B cell (primary cell): ENCODE data around the gene THADA. TPM values are rescaled to one million over a fixed set of nuclear protein-coding genes. Genes with fewer than 3 reads are reported as not detected.

Experiments
- ATAC-seq: fragments of 200-7000 bp; cut with Tn5 transposase; one replicate; pipeline ENCODE4 v1.10.0; 2021; ENCODE audit warnings: low read depth, mild to moderate bottlenecking, moderate number of reproducible peaks, moderate library complexity
- CTCF ChIA-PET: fragments of 350-600 bp; sonication (Branson Sonifier 250); formaldehyde crosslinking; loops from one replicate; lab custom pipeline; 2021; ENCODE audit warnings: antibody characterized with exemption, inconsistent platforms; lab: Charles Lee
- POLR2A ChIA-PET: fragments of 350-600 bp; sonication (Branson Sonifier 250); formaldehyde crosslinking; loops from one replicate; lab custom pipeline; 2021; ENCODE audit warnings: antibody characterized with exemption; lab: Charles Lee
- DNase-seq: peaks from one replicate; pipeline ENCODE4 v3.0.0; 2013
- H2AFZ ChIP-seq: 2 replicates; pipeline ENCODE4 v1.6.1; 2012; ENCODE audit warnings: mild to moderate bottlenecking, low read depth, low read length; ENCODE audit not compliant: insufficient read depth, poor library complexity, severe bottlenecking
- H3K27ac ChIP-seq, 2 donors: 1 replicate in 1 of 2; 2 replicates in 1 of 2; pipeline ENCODE4 v1.5.1; 2012 to 2013; ENCODE audit warnings: low read length in 2 of 2, mild to moderate bottlenecking in 2 of 2, moderate library complexity in 1 of 2
- H3K27me3 ChIP-seq, 4 experiments: fragments of 200-600 bp in 1 of 4; sonication (generic) in 1 of 4; replicated peaks in 1 of 4; 1 replicate in 2 of 4; 2 replicates in 2 of 4; pipeline versions ENCODE4 v1.6.1 to v1.7.0; 2013 to 2016; ENCODE audit warnings: low read length in 3 of 4, mild to moderate bottlenecking in 2 of 4, mixed read lengths in 1 of 4, moderate library complexity in 1 of 4; ENCODE audit not compliant: insufficient read depth in 4 of 4, control insufficient read depth in 3 of 4; ENCODE audit errors: control extremely low read depth in 1 of 4
- H3K36me3 ChIP-seq, 2 experiments: replicated peaks in 1 of 2; 1 replicate in 1 of 2; 2 replicates in 1 of 2; pipeline versions ENCODE4 v1.6.1 to v1.7.1; 2013; ENCODE audit warnings: low read length in 1 of 2; ENCODE audit not compliant: insufficient read depth in 2 of 2, control insufficient read depth in 1 of 2; ENCODE audit errors: control extremely low read depth in 1 of 2, extremely low read depth in 1 of 2
- H3K4me1 ChIP-seq, 2 donors: fragments of 200-600 bp in 1 of 2; sonication (generic) in 1 of 2; 1 replicate in 1 of 2; 2 replicates in 1 of 2; pipeline versions ENCODE4 v1.5.1 to v1.6.1; 2013 to 2017; ENCODE audit warnings: low read length in 2 of 2; ENCODE audit not compliant: control insufficient read depth in 2 of 2, insufficient read depth in 2 of 2
- H3K4me2 ChIP-seq: replicated peaks from 2 replicates; pipeline ENCODE3; 2012; ENCODE audit warnings: mild to moderate bottlenecking, low read depth, low read length; ENCODE audit not compliant: poor library complexity, severe bottlenecking
- H3K4me3 ChIP-seq, 5 experiments: fragments of 200-600 bp in 1 of 5; sonication (generic) in 1 of 5; 1 replicate in 3 of 5; 2 replicates in 2 of 5; pipeline versions ENCODE4 v1.5.1 to v1.7.0; 2011 to 2016; ENCODE audit warnings: low read length in 4 of 5, mild to moderate bottlenecking in 4 of 5, low read depth in 2 of 5, control low read depth in 1 of 5, moderate library complexity in 1 of 5; ENCODE audit not compliant: insufficient read depth in 1 of 5; ENCODE audit errors: control extremely low read depth in 1 of 5, extremely low read depth in 1 of 5
- H3K79me2 ChIP-seq: fragments of 200-600 bp; sonication (generic); one replicate; pipeline ENCODE4 v1.6.0; 2016; ENCODE audit warnings: low read length; ENCODE audit not compliant: control insufficient read depth, insufficient read depth
- H3K9ac ChIP-seq: fragments of 200-600 bp; sonication (generic); 2 replicates; pipeline ENCODE4 v1.6.1; 2017; ENCODE audit warnings: mild to moderate bottlenecking, low read length, moderate library complexity
- H3K9me3 ChIP-seq, 3 donors: one replicate each; pipeline versions ENCODE4 v1.6.1 to v1.7.1; 2013; ENCODE audit warnings: low read length in 2 of 3; ENCODE audit not compliant: control insufficient read depth in 2 of 3, insufficient read depth in 1 of 3; ENCODE audit errors: control extremely low read depth in 1 of 3
- H4K20me1 ChIP-seq: 2 replicates; pipeline ENCODE4 v1.6.0; 2012; ENCODE audit warnings: mild to moderate bottlenecking, low read length; ENCODE audit not compliant: insufficient read depth, control insufficient read depth, poor library complexity, severe bottlenecking
- H3K27ac Mint-ChIP-seq: one replicate; pipeline ENCODE4 v1.8.0; 2021; ENCODE audit warnings: mixed read lengths
- H3K27me3 Mint-ChIP-seq: one replicate; pipeline ENCODE4 v1.8.0; 2021; ENCODE audit warnings: mixed read lengths
- H3K4me1 Mint-ChIP-seq: one replicate; pipeline ENCODE4 v1.8.0; 2021; ENCODE audit warnings: mixed read lengths
- H3K4me3 Mint-ChIP-seq: one replicate; pipeline ENCODE4 v1.8.0; 2021; ENCODE audit warnings: mixed read lengths
- H3K9me3 Mint-ChIP-seq: one replicate; pipeline ENCODE4 v1.8.0; 2022; ENCODE audit warnings: mixed read lengths; ENCODE audit not compliant: insufficient read depth
- EZH2 ChIP-seq: IDR thresholded peaks from 2 replicates; pipeline ENCODE4 v1.6.1; 2012; ENCODE audit warnings: borderline replicate concordance, low read depth, mild to moderate bottlenecking, moderate library complexity, low read length; ENCODE audit not compliant: insufficient read depth, poor library complexity, severe bottlenecking
- WGBS: methylation state at CpG from one replicate; pipeline ENCODE4 v1.1.5; 2013; ENCODE audit warnings: missing lambda C conversion rate; ENCODE audit not compliant: insufficient coverage; 5-methylcytosine and 5-hydroxymethylcytosine counted together
- intact Hi-C: fragments of 100-400 bp; cut with micrococcal nuclease; formaldehyde crosslinking; loops from one replicate; pipeline ENCODE4 v1.10.0; 2022
- polyA plus RNA-seq: library from polyadenylated mRNA; depleted of rRNA; stranded (reverse); fragments of >200 nt; gene quantifications from 2 replicates; pipeline ENCODE4 v1.2.3, GENCODE V29; 2012
- total RNA-seq, 2 donors: library from RNA; stranded (reverse); fragments of 120-200 nt in 1 of 2; gene quantifications; 1 replicate in 1 of 2; 2 replicates in 1 of 2; pipeline versions ENCODE4 v1.2.3 to v1.2.4, GENCODE V29; 2013 to 2022
- TF ChIP-seq, protein P1 (sequence below): fragments of 200-600 bp; IDR thresholded peaks from one replicate; pipeline ENCODE4 v1.8.0; 2022; ENCODE audit warnings: antibody characterized with exemption, mild to moderate bottlenecking

Gene THADA
- total and polyA plus RNA-seq, 2 donors (not counting 1 experiment from before 2014, with no cell fraction given): 17.6 to 48.5 TPM

DNA sequence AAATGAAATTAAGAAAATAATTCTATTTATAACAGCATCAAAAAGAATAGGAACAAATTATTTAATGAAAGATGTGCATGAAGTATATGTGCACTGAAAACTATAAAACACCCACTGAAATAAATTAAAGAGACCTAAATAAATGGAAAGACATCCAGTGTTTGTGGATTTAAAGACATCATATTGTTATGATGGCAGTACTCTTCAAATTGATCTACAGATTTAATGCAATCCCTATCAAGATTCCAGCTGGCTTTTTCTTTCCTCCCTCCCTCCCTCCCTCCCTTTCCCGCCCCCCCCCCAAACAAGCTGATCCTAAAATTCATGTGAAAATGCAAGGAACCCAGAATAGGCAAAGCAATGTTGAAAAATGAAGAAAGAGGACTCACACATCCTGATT is 285.9 kb downstream of the THADA start:
- Mint-ChIP-seq H3K4me1 (no peaks in the 10 kb centered on the region), H3K9me3 (peaks cover 4% of the 10 kb centered on the region), H3K4me3 (no peak overlapping the region), H3K27me3 (no peaks in the 10 kb centered on the region), H3K27ac (no peak overlapping the region)
- Histone ChIP-seq H4K20me1 (no peaks in the 10 kb centered on the region), H3K36me3 (peaks cover 1 to 4% of the 10 kb centered on the region in 2 experiments), H3K27ac (no peak overlapping the region), H3K79me2 (peaks cover 5% of the 10 kb centered on the region), H3K4me2 (no peak overlapping the region), H3K4me3 (no peak overlapping the region), H3K27me3 (no peaks in the 10 kb centered on the region), H3K9me3 (no peaks in the 10 kb centered on the region), H3K4me1 (no peaks in the 10 kb centered on the region), H2AFZ (no peak overlapping the region), H3K9ac (no peak overlapping the region)
- DNase-seq: no peak
- no CpG with 5 or more reads among the region's 1 CpG for WGBS
- no peak for TF ChIP-seq EZH2
- TF ChIP-seq, protein P1, sequence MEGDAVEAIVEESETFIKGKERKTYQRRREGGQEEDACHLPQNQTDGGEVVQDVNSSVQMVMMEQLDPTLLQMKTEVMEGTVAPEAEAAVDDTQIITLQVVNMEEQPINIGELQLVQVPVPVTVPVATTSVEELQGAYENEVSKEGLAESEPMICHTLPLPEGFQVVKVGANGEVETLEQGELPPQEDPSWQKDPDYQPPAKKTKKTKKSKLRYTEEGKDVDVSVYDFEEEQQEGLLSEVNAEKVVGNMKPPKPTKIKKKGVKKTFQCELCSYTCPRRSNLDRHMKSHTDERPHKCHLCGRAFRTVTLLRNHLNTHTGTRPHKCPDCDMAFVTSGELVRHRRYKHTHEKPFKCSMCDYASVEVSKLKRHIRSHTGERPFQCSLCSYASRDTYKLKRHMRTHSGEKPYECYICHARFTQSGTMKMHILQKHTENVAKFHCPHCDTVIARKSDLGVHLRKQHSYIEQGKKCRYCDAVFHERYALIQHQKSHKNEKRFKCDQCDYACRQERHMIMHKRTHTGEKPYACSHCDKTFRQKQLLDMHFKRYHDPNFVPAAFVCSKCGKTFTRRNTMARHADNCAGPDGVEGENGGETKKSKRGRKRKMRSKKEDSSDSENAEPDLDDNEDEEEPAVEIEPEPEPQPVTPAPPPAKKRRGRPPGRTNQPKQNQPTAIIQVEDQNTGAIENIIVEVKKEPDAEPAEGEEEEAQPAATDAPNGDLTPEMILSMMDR: no peak
- no peak for ATAC-seq
- ChIA-PET CTCF (no interaction called here), POLR2A (no interaction called here)
- intact Hi-C loops: no loop called here

DNA sequence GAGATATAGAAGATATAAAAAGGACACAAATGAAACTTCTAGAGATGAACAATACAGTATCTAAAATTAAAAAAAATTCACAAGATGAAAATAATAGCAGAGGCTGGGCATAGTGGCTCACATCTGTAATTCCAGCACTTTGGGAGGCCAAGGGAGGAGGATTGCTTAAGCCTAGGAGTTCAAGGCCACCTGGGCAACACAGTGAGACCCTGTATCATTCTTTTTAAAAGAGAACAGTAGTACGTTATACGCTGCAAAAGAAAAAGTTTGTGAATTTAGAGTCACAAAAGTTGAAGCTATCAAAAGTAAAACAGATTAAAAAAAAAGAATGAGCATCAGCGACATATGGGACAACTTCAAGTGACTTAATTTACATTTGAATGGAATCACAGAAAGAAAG is 287.9 kb downstream of the THADA start:
- no peak for ATAC-seq

More for the DNA sequence above, 287.9 kb downstream of the THADA start:
- H3K27me3 ChIP-seq: no peaks in the 10 kb centered on the region
- H4K20me1 ChIP-seq: no peaks in the 10 kb centered on the region
- H3K79me2 ChIP-seq: peaks cover 5% of the 10 kb centered on the region
- TF ChIP-seq, protein P1: no peak
- no peak for TF ChIP-seq EZH2
- H3K27ac Mint-ChIP-seq: no peak overlapping the region
- no peak for DNase-seq
- POLR2A ChIA-PET: no interaction called here
- H3K4me3 Mint-ChIP-seq: no peak overlapping the region
- 100% methylated on average over 1 of the region's 3 CpGs for WGBS
- H2AFZ ChIP-seq: no peak overlapping the region
- H3K4me1 Mint-ChIP-seq: no peaks in the 10 kb centered on the region
- peaks cover 1 to 11% of the 10 kb centered on the region in 2 experiments for H3K36me3 ChIP-seq
- no peak overlapping the region for H3K4me3 ChIP-seq
- CTCF ChIA-PET: no interaction called here
- H3K27ac ChIP-seq: no peak overlapping the region
- no peak overlapping the region for H3K9ac ChIP-seq
- H3K27me3 Mint-ChIP-seq: no peaks in the 10 kb centered on the region
- no peaks in the 10 kb centered on the region for H3K4me1 ChIP-seq
- intact Hi-C loops: no loop called here
- H3K9me3 ChIP-seq: no peaks in the 10 kb centered on the region
- H3K9me3 Mint-ChIP-seq: peaks cover 4% of the 10 kb centered on the region
- no peak overlapping the region for H3K4me2 ChIP-seq
